GM12878 (cell line): Measurements from ENCODE around the gene UBP1. TPM values are rescaled to one million over a fixed set of nuclear protein-coding genes. Genes with fewer than 3 reads are reported as not detected.

Source experiments
- ATAC-seq: fragments of 200-7000 bp; cut with Tn5 transposase; 3 replicates; pipeline ENCODE4 v1.9.1; 2020; ENCODE audit warnings: mild to moderate bottlenecking, moderate library complexity
- BruUV-seq: library from RNA; stranded (reverse); fragments of 400-500 nt; replicated peaks from 2 replicates; lab custom pipeline; 2021; lab: Mats Ljungman, UMichigan
- CTCF ChIA-PET: fragments of 300-600 bp; sonication (Branson Sonifier 250); formaldehyde crosslinking; extraction: SDS; loops from one replicate; lab custom pipeline; 2021; ENCODE audit warnings: inconsistent platforms; lab: Yijun Ruan, JAX
- POLR2A ChIA-PET: fragments of 350-600 bp; formaldehyde crosslinking; extraction: SDS; loops from one replicate; lab custom pipeline; 2021; ENCODE audit warnings: inconsistent platforms; lab: Charles Lee
- RAD21 ChIA-PET: fragments of 300-600 bp; sonication (Branson Sonifier 250); formaldehyde crosslinking; loops from one replicate; lab custom pipeline; 2023; ENCODE audit warnings: antibody characterized with exemption; ENCODE audit not compliant: unreplicated experiment; lab: Charles Lee
- SMC1A ChIA-PET: fragments of 300-600 bp; sonication (Branson Sonifier 250); formaldehyde crosslinking; loops from one replicate; lab custom pipeline; 2023; ENCODE audit not compliant: unreplicated experiment, uncharacterized antibody; lab: Charles Lee
- DNase-seq: peaks from one replicate; pipeline ENCODE4 v3.0.0-alpha.2; 2011; ENCODE audit warnings: low read depth, low spot score
- FAIRE-seq: peaks from 3 replicates; lab custom pipeline; 2011; peaks lifted over from hg19 to GRCh38; lab: Jason Lieb, UNC
- H2AFZ ChIP-seq: 2 replicates; pipeline ENCODE4 v1.6.0; 2011; ENCODE audit warnings: low read depth, low read length, control low read depth; ENCODE audit not compliant: control insufficient read depth
- H3K27ac ChIP-seq: 2 replicates; pipeline ENCODE4 v1.5.1; 2011; ENCODE audit warnings: control low read depth; ENCODE audit not compliant: control insufficient read depth, insufficient read depth
- H3K27me3 ChIP-seq, 2 experiments: replicated peaks in 1 of 2; 2 replicates each; pipeline versions ENCODE4 v1.6.0 to v1.6.1; 2011; ENCODE audit warnings: low read length in 1 of 2; ENCODE audit not compliant: control insufficient read depth in 2 of 2, insufficient read depth in 2 of 2
- H3K36me3 ChIP-seq, 2 experiments: 2 replicates each; pipeline ENCODE4 v1.5.1; 2011; ENCODE audit warnings: low read length in 1 of 2; ENCODE audit not compliant: control insufficient read depth in 2 of 2, insufficient read depth in 2 of 2
- H3K4me1 ChIP-seq: 2 replicates; pipeline ENCODE4 v1.6.1; 2011; ENCODE audit warnings: mild to moderate bottlenecking, low read length, moderate library complexity, mixed read lengths; ENCODE audit not compliant: control insufficient read depth, insufficient read depth
- H3K4me2 ChIP-seq: 2 replicates; pipeline ENCODE4 v1.6.0; 2011; ENCODE audit warnings: control low read depth; ENCODE audit not compliant: control insufficient read depth, insufficient read depth
- H3K4me3 ChIP-seq: fragments of 200-600 bp; sonication (generic); 2 replicates; pipeline ENCODE4 v1.5.1; 2016
- H3K79me2 ChIP-seq: 2 replicates; pipeline ENCODE4 v1.6.0; 2011; ENCODE audit warnings: low read length; ENCODE audit not compliant: control insufficient read depth, insufficient read depth
- H3K9ac ChIP-seq: 2 replicates; pipeline ENCODE4 v1.8.0; 2011; ENCODE audit warnings: low read length, control low read depth, mixed read lengths; ENCODE audit not compliant: control insufficient read depth, insufficient read depth
- H3K9me3 ChIP-seq: replicated peaks from 3 replicates; pipeline ENCODE4 v1.5.1; 2011; ENCODE audit warnings: mild to moderate bottlenecking, low read length; ENCODE audit not compliant: control insufficient read depth, insufficient read depth
- H4K20me1 ChIP-seq: 2 replicates; pipeline ENCODE4 v1.6.0; 2011; ENCODE audit not compliant: control insufficient read depth, insufficient read depth
- BMI1 ChIP-seq: fragments of 450-650 bp; IDR thresholded peaks from 2 replicates; pipeline ENCODE4 v1.6.1; 2016; ENCODE audit warnings: mild to moderate bottlenecking, moderate library complexity, borderline replicate concordance
- CHD2 ChIP-seq: IDR thresholded peaks from 2 replicates; pipeline ENCODE4 v1.6.1; 2011; ENCODE audit warnings: low read depth, low read length, improper control_type of control experiment, borderline replicate concordance
- CTCF ChIP-seq, 3 experiments: IDR thresholded peaks in 2 of 3; conservative IDR thresholded peaks in 1 of 3; 2 replicates each; pipeline ENCODE4 v1.5.1; 2011; ENCODE audit warnings: low read depth in 3 of 3, low read length in 3 of 3, mild to moderate bottlenecking in 3 of 3, control low read depth in 2 of 3, moderate library complexity in 2 of 3, inconsistent platforms in 1 of 3, mixed read lengths in 1 of 3; ENCODE audit not compliant: control insufficient read depth in 2 of 3, insufficient read depth in 1 of 3; ENCODE audit errors: extremely low read depth in 1 of 3
- E4F1 ChIP-seq: fragments of 450-650 bp; IDR thresholded peaks from 2 replicates; pipeline ENCODE4 v1.6.1; 2018; ENCODE audit warnings: borderline replicate concordance, mild to moderate bottlenecking; ENCODE audit not compliant: partially characterized antibody
- EGR1 ChIP-seq, 2 experiments: IDR thresholded peaks; 1 replicate in 1 of 2; 2 replicates in 1 of 2; pipeline ENCODE4 v1.6.1; 2011 to 2012; ENCODE audit warnings: low read depth in 2 of 2, low read length in 2 of 2, borderline replicate concordance in 1 of 2, mild to moderate bottlenecking in 1 of 2, moderate library complexity in 1 of 2
- GATAD2B ChIP-seq: fragments of 450-650 bp; conservative IDR thresholded peaks from 2 replicates; pipeline ENCODE4 v1.6.1; 2017; ENCODE audit warnings: low read depth, mild to moderate bottlenecking, moderate library complexity
- HDAC6 ChIP-seq: fragments of 200-600 bp; sonication (generic); IDR thresholded peaks from one replicate; pipeline ENCODE4 v1.8.0; 2017; ENCODE audit warnings: antibody characterized with exemption; ENCODE audit not compliant: unreplicated experiment
- KAT2A ChIP-seq: conservative IDR thresholded peaks from 2 replicates; pipeline ENCODE4 v1.6.1; 2011; ENCODE audit warnings: low read depth, low read length; ENCODE audit not compliant: control insufficient read depth
- NR2F1 ChIP-seq: fragments of 450-650 bp; conservative IDR thresholded peaks from 2 replicates; pipeline ENCODE4 v1.6.1; 2017; ENCODE audit warnings: mild to moderate bottlenecking
- REST ChIP-seq: IDR thresholded peaks from 2 replicates; pipeline ENCODE4 v1.6.1; 2012; ENCODE audit warnings: mild to moderate bottlenecking, low read depth, low read length
- SREBF1 ChIP-seq: IDR thresholded peaks from 2 replicates; pipeline ENCODE4 v1.6.1; 2012; ENCODE audit warnings: mild to moderate bottlenecking, low read length
- TBL1XR1 ChIP-seq: IDR thresholded peaks from 2 replicates; pipeline ENCODE4 v1.6.1; 2012; ENCODE audit warnings: low read depth, low read length, improper control_type of control experiment
- TCF3 ChIP-seq: IDR thresholded peaks from 2 replicates; pipeline ENCODE4 v1.6.1; 2012; ENCODE audit warnings: low read depth, mild to moderate bottlenecking, low read length, borderline replicate concordance; ENCODE audit not compliant: insufficient read depth
- TCF7 ChIP-seq: IDR thresholded peaks from 2 replicates; pipeline ENCODE4 v1.6.1; 2014; ENCODE audit warnings: antibody characterized with exemption, borderline replicate concordance
- ZNF622 ChIP-seq: fragments of 450-650 bp; IDR thresholded peaks from 2 replicates; pipeline ENCODE4 v1.6.1; 2017; ENCODE audit warnings: mild to moderate bottlenecking, inconsistent platforms
- WGBS: methylation state at CpG from one replicate; pipeline ENCODE4 v1.1.6; 2016; ENCODE audit warnings: low lambda C conversion rate; ENCODE audit not compliant: insufficient replicate concordance, insufficient coverage; ENCODE audit errors: missing lambda C conversion rate; 5-methylcytosine and 5-hydroxymethylcytosine counted together
- in situ Hi-C: fragments of 300-500 bp; cut with MboI; formaldehyde crosslinking; loops from 9 replicates; pipeline ENCODE4 v1.14.3; 2018; ENCODE audit warnings: mixed read lengths
- intact Hi-C: fragments of 100-400 bp; cut with micrococcal nuclease; formaldehyde crosslinking; loops from one replicate; pipeline ENCODE4 v1.14.2; 2022; ENCODE audit not compliant: unreplicated experiment
- polyA plus RNA-seq, 11 experiments: library from polyadenylated mRNA; depleted of rRNA in 4 of 11; unstranded in 6 of 11; stranded (reverse) in 5 of 11; fragments of >200 nt; fragmentation: Nextera tagmentation in 4 of 11; fragmentation: Illumina TruSeq in 1 of 11; extraction: Ambion mirVana in 4 of 11; extraction: Trizol in 1 of 11; gene quantifications; 1 replicate in 1 of 11; 2 replicates in 10 of 11; pipeline versions ENCODE4 v1.2.1 to v1.2.3, GENCODE V29; 2011 to 2016; ENCODE audit warnings: inconsistent platforms in 2 of 11, missing spikeins in 2 of 11, low read depth in 1 of 11
- total RNA-seq, 4 experiments: library from RNA; depleted of rRNA in 3 of 4; stranded (reverse); fragments of >200 nt in 3 of 4; fragmentation: Illumina TruSeq in 1 of 4; extraction: Trizol in 1 of 4; gene quantifications; 2 replicates each; pipeline versions ENCODE4 v1.2.1 to v1.2.3, GENCODE V29; 2013 to 2021

Gene UBP1
- total and polyA plus RNA-seq, 10 of the 15 experiments (the other 5 are each of a cell fraction or from before 2014, with no cell fraction given) = 9.3 to 93.6 (median 52.4) TPM

GRCh38 chr3:33398410-33398809 is 41.8 kb downstream of the UBP1 start:
- CTCF ChIA-PET = interaction anchor here (1.5 kb wide), 1 partner anchor 26 kb away, joined by 4 read pairs; no protein-coding TSS in a partner anchor
- peaks cover 14 to 41% of the 10 kb centered on the region in 2 experiments for H3K36me3 ChIP-seq
- H4K20me1 ChIP-seq = no peaks in the 10 kb centered on the region
- in situ Hi-C loops (no loop called here), intact Hi-C loops (no loop called here)
- H3K79me2 ChIP-seq = no peaks in the 10 kb centered on the region
- no peak overlapping the region for H2AFZ ChIP-seq
- POLR2A ChIA-PET = interaction anchor here (0.7 kb wide), 1 partner anchor 9 kb away, joined by 6 read pairs; no protein-coding TSS in a partner anchor
- DNase-seq (no peak), FAIRE-seq (no peak), ATAC-seq (no peak)
- no peak overlapping the region for H3K4me3 ChIP-seq
- H3K9me3 ChIP-seq = no peaks in the 10 kb centered on the region
- RAD21 ChIA-PET = no interaction called here
- TF ChIP-seq CHD2 = no peak
- TF ChIP-seq HDAC6 = no peak
- TF ChIP-seq SREBF1 = no peak
- no peak for TF ChIP-seq KAT2A
- no peak for TF ChIP-seq TBL1XR1
- TF ChIP-seq REST = no peak
- TF ChIP-seq BMI1 = no peak
- TF ChIP-seq NR2F1 = no peak
- TF ChIP-seq ZNF622 = no peak
- no peak for TF ChIP-seq GATAD2B
- TF ChIP-seq EGR1 (IDR thresholded peaks at IDR 0.05; ENCODE audit: borderline replicate concordance in 1 of 2, low read depth in 2 of 2, low read length in 2 of 2) = no peak
- no peak for TF ChIP-seq CTCF (IDR thresholded peaks at IDR 0.05 in 2 of 3, conservative IDR thresholded peaks at IDR 0.05 in 1 of 3; ENCODE audit: control insufficient read depth in 2 of 3, extremely low read depth in 1 of 3, insufficient read depth in 1 of 3, low read depth in 3 of 3, low read length in 3 of 3)
- TF ChIP-seq TCF7 = no peak
- TF ChIP-seq TCF3 = no peak
- no peak for TF ChIP-seq E4F1
- WGBS = 96% methylated on average over 5 of the region's 5 CpGs
- no TSS peak for BruUV-seq
- H3K9ac ChIP-seq = no peak overlapping the region
- H3K27me3 ChIP-seq = no peaks in the 10 kb centered on the region
- H3K4me2 ChIP-seq = no peak overlapping the region
- SMC1A ChIA-PET = no interaction called here
- no peaks in the 10 kb centered on the region for H3K4me1 ChIP-seq
- H3K27ac ChIP-seq = no peak overlapping the region
